ENCODE measurements around the gene KSR1. TPM values are rescaled to one million over a fixed set of nuclear protein-coding genes. Genes with fewer than 3 reads are reported as not detected.
"Not testable (repeated sequence)": the region's sequence is repeated elsewhere in the genome, so short reads cannot be mapped to it uniquely, and the experiment has no call there.

KSR1 gene
- total RNA-seq, 6 donors from 2014 or later = 23.0 to 94.3 (median 60.9) TPM

DNA sequence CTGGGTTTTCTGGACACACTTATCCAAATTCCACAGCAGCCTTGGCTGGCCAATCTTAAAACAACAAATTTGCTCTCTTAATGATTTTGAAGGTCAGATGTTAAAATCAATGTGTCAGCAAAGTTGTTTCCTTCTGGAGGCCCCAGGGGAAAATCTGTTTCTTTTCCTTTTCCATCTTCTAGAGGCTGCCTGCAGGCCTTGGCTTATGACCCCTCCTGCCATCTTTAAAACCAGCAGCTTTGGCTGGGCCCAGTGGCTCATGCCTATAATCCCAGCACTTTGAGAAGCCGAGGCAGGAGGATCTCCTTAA, 177.7 kb downstream of the KSR1 start:
- TF ChIP-seq POLR2A (IDR thresholded peaks at IDR 0.05) = no peak
- TF ChIP-seq EP300 (IDR thresholded peaks at IDR 0.05) = no peak
- TF ChIP-seq, protein P1, sequence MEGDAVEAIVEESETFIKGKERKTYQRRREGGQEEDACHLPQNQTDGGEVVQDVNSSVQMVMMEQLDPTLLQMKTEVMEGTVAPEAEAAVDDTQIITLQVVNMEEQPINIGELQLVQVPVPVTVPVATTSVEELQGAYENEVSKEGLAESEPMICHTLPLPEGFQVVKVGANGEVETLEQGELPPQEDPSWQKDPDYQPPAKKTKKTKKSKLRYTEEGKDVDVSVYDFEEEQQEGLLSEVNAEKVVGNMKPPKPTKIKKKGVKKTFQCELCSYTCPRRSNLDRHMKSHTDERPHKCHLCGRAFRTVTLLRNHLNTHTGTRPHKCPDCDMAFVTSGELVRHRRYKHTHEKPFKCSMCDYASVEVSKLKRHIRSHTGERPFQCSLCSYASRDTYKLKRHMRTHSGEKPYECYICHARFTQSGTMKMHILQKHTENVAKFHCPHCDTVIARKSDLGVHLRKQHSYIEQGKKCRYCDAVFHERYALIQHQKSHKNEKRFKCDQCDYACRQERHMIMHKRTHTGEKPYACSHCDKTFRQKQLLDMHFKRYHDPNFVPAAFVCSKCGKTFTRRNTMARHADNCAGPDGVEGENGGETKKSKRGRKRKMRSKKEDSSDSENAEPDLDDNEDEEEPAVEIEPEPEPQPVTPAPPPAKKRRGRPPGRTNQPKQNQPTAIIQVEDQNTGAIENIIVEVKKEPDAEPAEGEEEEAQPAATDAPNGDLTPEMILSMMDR (IDR thresholded peaks at IDR 0.05) = no peak
- TF ChIP-seq POLR2AphosphoS5 (IDR thresholded peaks at IDR 0.05) = no peak
- H3K9me3 ChIP-seq = no peaks in the 10 kb centered on the region
- peaks cover 0 to 5% (median 0%) of the 10 kb centered on the region in 4 donors for H3K36me3 ChIP-seq
- 88 to 92% methylated on average over 1 of the region's 1 CpG for WGBS, 2 donors
- H3K27ac ChIP-seq = peak overlapping the region in 3 of 4 donors; percentile 59 to 85 (median 77)
- no peak for DNase-seq
- H3K27me3 ChIP-seq = no peaks in the 10 kb centered on the region
- no peak overlapping the region for H3K4me3 ChIP-seq
- peaks cover 31 to 52% (median 38%) of the 10 kb centered on the region in 4 donors for H3K4me1 ChIP-seq
- ATAC-seq (ENCODE audit: low FRiP score in 2 of 2) = no peak

DNA sequence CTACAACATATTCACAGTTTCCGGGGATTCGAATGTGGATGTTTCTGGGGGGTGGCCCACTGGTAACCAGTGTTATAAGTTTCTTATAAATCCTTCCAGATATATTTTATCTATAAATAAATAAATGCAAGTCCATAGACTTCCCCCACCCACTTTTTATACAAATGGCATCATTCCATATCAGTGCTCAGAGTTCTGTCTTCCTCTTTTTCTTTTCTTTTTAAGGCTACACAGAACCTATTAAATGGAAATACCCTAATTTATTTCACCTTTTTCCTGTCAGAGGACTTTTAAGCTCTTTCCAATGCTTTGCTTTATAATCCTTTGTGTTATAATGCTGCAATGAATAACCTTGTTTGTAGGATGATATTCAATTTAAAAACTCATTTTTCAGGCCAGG, 178.5 kb downstream of the KSR1 start:
- ATAC-seq (ENCODE audit: low FRiP score in 2 of 2) (no peak), DNase-seq (no peak)
- H3K27ac ChIP-seq = no peak overlapping the region
- no peaks in the 10 kb centered on the region for H3K9me3 ChIP-seq
- no peak for TF ChIP-seq POLR2A (IDR thresholded peaks at IDR 0.05)
- TF ChIP-seq POLR2AphosphoS5 (IDR thresholded peaks at IDR 0.05) = no peak
- TF ChIP-seq, protein P1 (IDR thresholded peaks at IDR 0.05) = no peak
- no peak for TF ChIP-seq EP300 (IDR thresholded peaks at IDR 0.05)
- H3K27me3 ChIP-seq = no peaks in the 10 kb centered on the region
- H3K4me3 ChIP-seq = no peak overlapping the region
- peaks cover 0 to 7% (median 2%) of the 10 kb centered on the region in 4 donors for H3K36me3 ChIP-seq
- peaks cover 31 to 52% (median 38%) of the 10 kb centered on the region in 4 donors for H3K4me1 ChIP-seq
- 91% methylated on average over 2 of the region's 2 CpGs for WGBS, 2 donors

DNA sequence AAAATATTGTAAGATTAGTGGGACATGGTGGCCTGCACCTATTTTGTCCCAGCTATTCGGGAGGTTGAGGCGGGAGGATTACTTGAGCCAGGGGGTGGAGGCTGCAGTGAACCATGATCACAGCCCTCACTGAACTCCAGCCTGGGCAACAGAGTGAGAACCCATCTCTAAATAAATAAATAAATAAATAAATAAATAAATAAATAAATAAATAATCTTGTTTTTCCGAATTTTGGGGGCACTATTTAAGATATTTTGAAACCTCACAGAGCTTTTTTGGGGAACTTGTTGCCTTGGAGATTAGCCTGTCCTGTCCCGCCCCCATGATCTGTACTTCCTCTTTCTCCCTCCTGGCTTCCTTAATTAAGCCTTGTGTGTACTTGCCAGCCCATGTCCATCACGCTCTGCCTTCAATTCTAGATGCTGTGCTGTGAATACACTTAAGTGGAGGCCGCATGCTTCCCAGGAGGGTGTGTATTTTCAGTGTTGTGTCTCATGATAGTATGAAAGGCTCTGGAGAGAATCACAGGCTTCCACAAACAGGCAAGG, 179.1 kb downstream of the KSR1 start:
- H3K27ac ChIP-seq = peak overlapping the region in 2 of 4 donors; percentile 39 to 54
- peak in 1 of 2 donors; percentile 37 for ATAC-seq (ENCODE audit: low FRiP score in 2 of 2)

DNA sequence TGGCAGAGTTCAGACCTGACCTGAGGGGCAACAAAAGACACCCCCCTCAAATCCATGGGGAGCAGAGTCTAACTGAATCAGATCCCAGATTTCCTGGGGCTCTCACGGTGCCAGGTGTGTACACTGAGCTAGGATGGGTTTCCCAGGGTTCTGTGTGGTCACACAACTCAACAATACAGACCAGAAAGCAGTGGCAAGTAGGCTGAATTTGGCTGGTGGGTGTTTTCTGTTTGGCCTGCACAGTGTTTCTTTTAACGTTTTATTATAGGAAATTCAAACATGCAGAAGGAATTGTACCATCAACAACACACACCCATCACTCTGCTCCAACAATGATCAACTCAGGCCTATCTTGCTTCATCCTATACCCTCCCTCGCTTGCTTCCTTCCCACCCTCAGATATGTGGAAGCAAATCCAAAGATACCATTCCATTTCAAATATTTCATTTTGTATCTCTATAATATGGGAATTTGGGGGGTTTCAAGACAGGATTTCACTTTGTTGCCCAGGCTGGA, 179.8 kb downstream of the KSR1 start:
- WGBS, 2 donors = 66 to 71% methylated on average over 2 to 3 of the region's 3 CpGs
- not testable (repeated sequence) for DNase-seq; H3K9me3 ChIP-seq; H3K4me3 ChIP-seq; ATAC-seq (ENCODE audit: low FRiP score in 2 of 2); H3K27me3 ChIP-seq
- Histone ChIP-seq H3K27ac (peak overlapping the region in 2 of 4 donors; percentile 39 to 54), H3K4me1 (peaks cover 29 to 46% (median 33%) of the 10 kb centered on the region in 4 donors), H3K36me3 (peaks cover 0 to 17% (median 9%) of the 10 kb centered on the region in 4 donors)

More for the DNA sequence above, 179.1 kb downstream of the KSR1 start:
- peaks cover 0 to 10% (median 4%) of the 10 kb centered on the region in 4 donors for H3K36me3 ChIP-seq
- 72 to 77% methylated on average over 6 of the region's 6 CpGs for WGBS, 2 donors
- H3K9me3 ChIP-seq = no peaks in the 10 kb centered on the region
- DNase-seq = peak in 1 of 2 donors; percentile 70
- H3K27me3 ChIP-seq = no peaks in the 10 kb centered on the region
- no peak overlapping the region for H3K4me3 ChIP-seq
- H3K4me1 ChIP-seq = peaks cover 31 to 52% (median 38%) of the 10 kb centered on the region in 4 donors
- no peak for TF ChIP-seq POLR2AphosphoS5 (IDR thresholded peaks at IDR 0.05)

DNA sequence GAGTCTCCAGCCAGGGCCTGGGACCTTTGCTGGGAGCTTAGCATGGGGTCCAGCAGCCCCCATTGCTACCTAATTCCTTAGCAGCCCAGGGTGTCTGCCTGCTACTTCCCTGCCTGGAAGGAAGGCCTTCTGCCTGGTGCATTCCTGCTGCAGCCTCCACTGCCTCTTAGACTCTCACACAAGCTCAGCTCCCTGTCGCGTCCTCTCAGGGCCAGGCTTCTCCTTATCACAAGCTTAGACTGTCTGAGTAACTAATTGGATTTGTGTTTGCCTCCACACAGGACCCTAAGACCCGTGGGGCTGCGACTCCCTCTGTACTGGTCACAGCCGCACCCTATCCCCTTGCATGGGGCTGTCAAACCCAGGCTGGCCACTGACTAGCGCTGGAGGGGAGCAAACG, 181.6 kb downstream of the KSR1 start:
- Histone ChIP-seq H3K4me1 (peaks cover 13 to 28% (median 18%) of the 10 kb centered on the region in 4 donors), H3K36me3 (peaks cover 0 to 18% (median 10%) of the 10 kb centered on the region in 4 donors)
- not testable (repeated sequence) for ATAC-seq (ENCODE audit: low FRiP score in 2 of 2); H3K4me3 ChIP-seq; H3K27ac ChIP-seq; DNase-seq; H3K27me3 ChIP-seq; H3K9me3 ChIP-seq
- WGBS, 2 donors = 84 to 92% methylated on average over 5 of the region's 7 CpGs

DNA sequence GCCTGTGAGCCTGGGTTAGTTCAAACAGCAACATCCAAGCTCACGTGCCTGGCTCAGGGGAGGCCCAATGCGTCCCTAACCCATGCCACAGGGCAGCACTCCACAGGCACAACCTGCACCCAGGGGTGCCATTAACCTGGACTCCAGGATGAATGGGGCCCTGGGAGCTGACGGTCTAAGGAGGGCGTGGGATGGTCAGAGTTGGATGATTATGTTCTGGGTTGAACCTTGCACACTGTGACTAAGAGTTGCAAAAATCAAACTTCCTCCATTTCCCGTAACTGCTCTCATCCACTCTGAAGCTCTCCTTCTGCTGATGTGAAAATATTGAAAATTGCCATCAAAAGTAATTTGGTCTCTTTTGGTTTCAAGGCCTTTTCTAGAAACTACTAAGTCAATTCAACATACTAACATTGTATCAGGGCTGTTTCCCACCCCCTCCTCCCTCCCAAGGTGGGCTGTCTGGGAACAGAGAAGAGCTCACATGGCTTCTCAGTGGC, 182.2 kb downstream of the KSR1 start:
- H3K4me3 ChIP-seq, H3K27me3 ChIP-seq, H3K9me3 ChIP-seq, H3K27ac ChIP-seq, DNase-seq: not testable (repeated sequence)
- WGBS, 2 donors = 75 to 81% methylated on average over 1 to 2 of the region's 5 CpGs
- Histone ChIP-seq H3K36me3 (peaks cover 0 to 20% (median 10%) of the 10 kb centered on the region in 4 donors), H3K4me1 (peaks cover 7 to 22% (median 11%) of the 10 kb centered on the region in 4 donors)
- peak in 1 of 2 donors; percentile 9 for ATAC-seq (ENCODE audit: low FRiP score in 2 of 2)

DNA sequence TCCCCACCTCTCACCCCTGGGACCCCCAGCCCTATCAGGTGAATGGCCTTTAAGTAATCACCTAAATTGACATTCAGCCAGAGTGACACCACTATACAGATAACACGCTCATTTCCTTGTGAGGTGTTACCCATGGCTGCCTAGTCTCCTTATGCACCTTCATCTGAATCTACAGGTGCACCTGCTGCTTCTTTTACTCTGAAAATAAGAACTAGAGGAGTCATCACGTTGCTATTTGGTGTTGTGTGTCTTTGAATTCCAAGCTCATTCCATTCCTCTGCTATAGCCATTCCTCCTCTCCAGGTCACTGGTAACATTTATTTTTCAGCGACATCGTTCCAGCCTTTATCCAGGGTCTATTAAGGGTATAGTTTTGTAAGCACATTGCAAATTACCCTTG, 184.5 kb downstream of the KSR1 start:
- no peak overlapping the region for H3K27ac ChIP-seq
- H3K27me3 ChIP-seq = no peaks in the 10 kb centered on the region
- H3K36me3 ChIP-seq = peaks cover 0 to 27% (median 12%) of the 10 kb centered on the region in 4 donors
- TF ChIP-seq, protein P1 (IDR thresholded peaks at IDR 0.05) = no peak
- TF ChIP-seq POLR2AphosphoS5 (IDR thresholded peaks at IDR 0.05) (no peak), EP300 (IDR thresholded peaks at IDR 0.05) (no peak), POLR2A (IDR thresholded peaks at IDR 0.05) (no peak)
- WGBS, 2 donors = 90% methylated on average over 4 of the region's 4 CpGs
- peaks cover 0 to 2% (median 0%) of the 10 kb centered on the region in 4 donors for H3K4me1 ChIP-seq
- ATAC-seq (ENCODE audit: low FRiP score in 2 of 2) (no peak), DNase-seq (no peak)
- no peaks in the 10 kb centered on the region for H3K9me3 ChIP-seq
- no peak overlapping the region for H3K4me3 ChIP-seq

Data from upper lobe of left lung (tissue), 6 donors.